Measurements from ENCODE around the gene FBLN1.

Gene FBLN1

GRCh38 chr22:45631841-45632238, 129.2 kb downstream of the FBLN1 start:
- in situ Hi-C loops (cut with MboI; ENCODE audit: low sequenced_read_pairs): no loop called here

DNA sequence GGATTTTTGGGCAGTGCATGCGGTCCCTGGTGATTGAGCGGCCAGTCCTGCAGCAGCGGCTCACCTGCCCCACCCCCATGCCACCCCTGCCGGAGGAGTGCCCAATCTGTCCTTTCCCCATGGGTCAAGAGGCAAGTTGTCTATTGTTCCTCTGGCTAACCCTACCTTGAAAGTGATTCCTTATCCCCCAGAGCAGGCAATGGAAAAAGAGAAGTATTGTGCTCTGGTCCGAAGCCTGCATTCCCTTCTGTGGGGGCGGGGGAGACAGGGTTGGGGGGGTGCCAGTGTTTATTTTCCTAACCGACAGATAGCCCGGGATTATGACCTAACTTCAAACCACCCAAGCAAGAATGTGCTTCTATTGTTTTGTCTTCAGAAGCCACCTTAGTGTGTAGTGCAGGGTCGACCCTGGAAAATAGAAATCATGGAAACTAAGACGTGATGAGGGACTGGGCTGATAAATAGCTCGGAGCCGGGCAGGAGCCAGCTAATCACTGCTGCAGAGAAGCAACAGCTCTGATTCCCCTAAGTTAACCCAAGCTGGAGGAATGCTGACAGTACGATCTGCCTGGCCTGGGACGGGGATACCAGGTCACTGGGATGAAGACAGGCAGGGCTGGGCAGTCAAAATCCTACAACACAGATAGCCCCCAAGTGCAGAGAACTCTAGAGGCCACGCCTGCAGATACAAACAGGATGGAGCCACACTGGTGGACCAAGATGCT, 130.3 kb downstream of the FBLN1 start:
- in situ Hi-C loops (cut with MboI; ENCODE audit: low sequenced_read_pairs): no loop called here

DNA sequence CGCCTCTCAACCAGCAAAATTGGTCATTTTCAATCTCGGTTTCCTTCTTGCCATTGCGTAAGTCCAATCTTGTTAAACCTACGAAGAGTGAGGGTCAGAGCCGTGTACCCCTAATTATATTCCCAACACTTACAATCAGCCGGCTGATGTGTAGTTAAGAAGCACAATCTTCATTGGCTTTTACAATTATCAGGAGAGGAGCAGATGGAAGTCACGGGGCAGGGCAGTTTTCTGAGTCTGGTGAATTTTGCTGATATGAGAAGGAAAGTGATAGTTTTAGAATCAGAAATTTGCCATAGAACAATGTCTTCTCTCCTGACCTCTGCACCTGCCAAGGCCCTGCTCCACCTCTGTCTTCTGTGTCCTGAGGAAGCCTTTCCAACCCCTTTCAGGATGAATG, 134.0 kb downstream of the FBLN1 start:
- in situ Hi-C loops (cut with MboI; ENCODE audit: low sequenced_read_pairs): no loop called here

DNA sequence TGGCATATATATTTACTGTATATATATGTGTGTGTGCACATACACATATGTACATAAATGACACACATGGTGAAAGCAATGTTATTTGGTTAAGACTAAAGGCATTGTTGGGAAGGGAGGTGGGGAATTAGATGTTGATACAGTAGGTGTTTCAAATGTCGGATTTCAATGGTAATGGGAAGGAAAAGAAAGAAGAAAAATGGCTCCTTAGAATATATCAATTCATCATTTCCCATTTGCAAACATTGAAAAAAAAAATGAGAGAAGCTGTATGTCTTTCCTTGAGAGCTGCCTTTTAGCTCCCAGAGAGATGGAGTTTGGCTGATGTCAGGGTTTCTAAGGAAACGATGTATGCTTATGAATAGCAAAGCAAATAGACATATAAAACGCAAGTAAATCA, 135.5 kb downstream of the FBLN1 start:
- in situ Hi-C loops (cut with MboI; ENCODE audit: low sequenced_read_pairs): no loop called here

- in situ Hi-C loops (cut with MboI; ENCODE audit: low sequenced_read_pairs): no loop called here
Measured at GRCh38 chr22:45638834-45639746, 136.4 kb downstream of the FBLN1 start.

DNA sequence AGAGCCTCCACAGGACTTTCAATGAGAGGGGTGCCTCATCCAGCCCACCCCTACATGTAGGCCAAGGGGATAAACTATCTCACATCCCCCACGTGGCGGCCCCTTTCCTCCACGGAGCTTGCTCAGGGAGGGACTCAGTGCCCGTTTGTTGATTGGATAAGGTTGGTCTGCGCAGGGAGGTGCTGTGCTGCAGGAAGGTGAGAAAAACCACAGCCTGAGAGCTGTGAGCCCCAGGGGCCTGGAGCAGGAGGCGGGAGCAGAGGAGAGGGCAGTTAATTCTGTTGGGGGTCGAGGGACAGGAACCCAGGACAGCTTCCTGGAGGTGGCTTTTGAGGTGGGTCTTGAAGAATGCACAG, 137.0 kb downstream of the FBLN1 start:
- in situ Hi-C loops (cut with MboI; ENCODE audit: low sequenced_read_pairs): no loop called here

DNA sequence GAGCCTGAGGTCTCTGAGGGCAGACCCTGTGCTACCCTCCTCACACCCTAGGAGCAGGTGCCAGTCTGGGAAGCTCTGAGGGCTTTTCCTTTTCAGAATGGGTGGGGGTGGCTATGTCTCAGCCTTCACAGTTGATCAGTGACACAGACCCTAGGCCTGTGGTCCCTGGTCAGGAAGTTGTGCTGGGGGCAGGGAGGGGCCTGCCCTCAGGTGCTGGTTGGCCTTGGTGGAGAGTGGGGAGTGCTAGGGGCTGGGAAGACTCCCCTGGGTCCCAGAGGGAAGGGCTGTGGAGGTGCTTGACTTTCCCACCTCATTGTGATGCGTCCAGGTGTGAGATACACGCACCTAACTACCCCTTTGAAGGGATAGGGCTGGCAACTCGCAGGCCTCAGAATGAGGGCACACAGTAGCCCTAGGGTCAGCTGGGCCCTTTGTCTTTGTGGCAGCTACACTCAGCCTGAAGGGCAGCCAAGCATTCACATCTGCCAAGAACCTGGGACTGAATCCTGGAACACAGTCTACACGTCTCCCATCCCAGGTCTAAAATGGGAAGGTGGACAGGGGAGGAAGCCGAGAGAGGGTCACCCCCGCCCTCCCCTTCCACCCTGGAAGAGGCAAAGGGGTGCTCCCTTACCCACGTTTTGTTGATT, 137.7 kb downstream of the FBLN1 start:
- in situ Hi-C loops (cut with MboI; ENCODE audit: low sequenced_read_pairs): no loop called here

DNA sequence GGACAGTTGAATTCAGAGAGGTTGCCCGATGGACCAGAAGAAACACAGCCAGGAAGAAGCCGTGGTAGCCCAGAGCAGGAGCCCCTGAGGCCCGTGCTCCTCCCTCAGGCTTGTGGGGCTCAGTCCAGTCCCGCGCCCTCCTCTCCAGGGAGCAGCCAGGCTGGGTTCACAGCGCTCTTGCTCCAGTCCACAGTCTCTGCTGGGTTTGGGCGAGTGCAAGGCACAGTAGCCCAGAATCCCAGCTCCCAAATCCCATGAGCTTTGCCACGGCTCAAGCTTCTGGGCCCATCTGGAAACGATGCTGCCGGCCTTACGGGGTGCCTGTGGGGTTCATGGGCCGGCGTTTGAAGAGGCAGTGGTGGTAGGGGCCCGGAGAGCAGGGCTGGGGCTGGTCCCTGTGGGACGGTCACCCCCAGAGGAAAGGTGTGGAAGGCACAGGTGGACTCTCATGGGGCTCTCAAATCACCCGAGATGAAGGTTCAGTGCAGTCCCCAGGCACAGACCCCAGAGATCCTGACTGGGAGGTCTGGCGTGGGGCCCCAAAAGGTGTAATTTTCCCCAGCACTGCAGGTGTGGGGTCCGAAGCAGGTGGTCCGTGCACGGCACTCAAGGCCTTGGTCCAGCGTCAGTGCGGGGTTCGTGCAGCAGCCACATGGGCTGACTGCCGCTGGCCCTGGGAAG, 138.4 kb downstream of the FBLN1 start:
- in situ Hi-C loops (cut with MboI; ENCODE audit: low sequenced_read_pairs): no loop called here

GRCh38 chr22:45642986-45643385, 140.3 kb downstream of the FBLN1 start:
- in situ Hi-C loops (cut with MboI; ENCODE audit: low sequenced_read_pairs): no loop called here

GRCh38 chr22:45644714-45645113, 142.0 kb downstream of the FBLN1 start:
- in situ Hi-C loops (cut with MboI; ENCODE audit: low sequenced_read_pairs): no loop called here

GRCh38 chr22:45645150-45645525, 142.5 kb downstream of the FBLN1 start:
- in situ Hi-C loops (cut with MboI; ENCODE audit: low sequenced_read_pairs): no loop called here

DNA sequence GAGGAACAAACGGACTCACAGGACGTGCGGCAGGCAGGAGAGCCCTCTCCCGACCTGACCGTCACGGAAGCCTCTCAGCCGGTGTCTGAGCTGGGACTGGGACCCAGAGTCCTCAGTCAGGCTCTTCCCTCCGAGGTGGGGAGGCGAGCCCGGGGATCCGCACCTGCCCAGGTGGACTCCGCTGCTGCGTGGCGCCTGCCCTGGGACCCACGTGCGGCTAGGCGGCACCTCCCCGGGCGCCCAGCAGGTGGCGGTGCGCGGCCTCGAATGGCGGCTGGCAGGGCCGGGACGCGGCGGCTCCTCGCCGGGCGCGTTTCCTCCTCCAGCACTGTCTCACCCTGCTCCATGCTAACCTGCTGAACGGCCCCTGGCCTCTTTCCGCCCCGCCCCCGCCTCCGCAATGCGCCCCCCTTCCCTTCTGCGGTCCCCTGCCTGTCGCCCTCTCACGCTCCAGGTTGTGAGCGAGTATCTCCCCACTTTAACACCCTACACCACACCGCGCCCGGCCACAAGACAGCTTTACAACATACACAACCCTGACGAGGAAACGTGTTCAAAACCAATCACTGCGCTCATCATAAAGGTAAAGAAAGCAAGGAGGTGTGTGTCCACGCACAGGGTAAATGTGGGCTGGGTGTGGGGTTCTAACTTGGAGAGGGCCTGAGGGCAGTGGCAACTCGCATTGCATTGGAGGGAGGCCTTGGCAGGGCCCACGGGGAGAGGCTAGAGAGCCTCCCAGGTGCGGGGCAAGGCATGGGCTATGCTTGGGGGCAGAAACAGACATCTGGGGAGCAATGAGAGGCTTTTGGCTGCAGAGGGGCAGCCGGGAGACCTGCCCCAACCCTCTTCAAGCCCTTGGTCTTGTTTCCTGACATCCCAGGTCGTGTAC, 143.1 kb downstream of the FBLN1 start:
- in situ Hi-C loops (cut with MboI; ENCODE audit: low sequenced_read_pairs): no loop called here

DNA sequence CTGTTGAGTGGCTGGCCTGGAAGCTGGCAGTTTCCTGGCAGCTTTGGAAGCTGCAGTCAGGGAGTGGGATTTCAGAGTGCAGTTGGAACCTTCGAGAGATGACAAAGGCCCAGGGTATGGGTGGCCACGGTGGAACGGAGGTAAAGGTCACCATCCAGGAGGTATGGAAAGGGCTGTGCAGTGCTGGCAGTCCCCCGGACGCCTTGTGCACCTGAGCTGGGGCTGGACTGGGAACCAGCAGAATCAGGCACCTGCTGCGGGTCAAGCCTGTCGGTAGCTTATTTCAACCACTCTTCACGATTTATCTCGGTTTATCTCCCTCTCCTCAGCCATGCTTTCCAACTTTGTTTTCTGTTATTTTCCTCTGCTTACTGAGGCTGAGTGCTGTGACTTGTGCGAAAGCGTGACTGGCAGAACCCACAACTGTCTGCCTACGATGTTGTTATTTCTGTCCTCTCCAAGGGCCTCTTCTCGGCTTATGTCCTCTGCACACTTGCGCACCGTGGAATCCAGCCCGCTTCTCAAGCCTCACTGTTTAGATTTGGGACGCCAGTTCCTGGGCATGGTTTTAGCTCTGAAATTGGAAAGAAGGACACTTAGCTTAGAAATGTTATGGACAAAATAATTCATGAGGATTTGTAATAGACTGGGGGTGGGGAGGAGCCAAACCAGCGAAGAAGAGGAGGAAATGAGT, 145.0 kb downstream of the FBLN1 start:
- in situ Hi-C loops (cut with MboI; ENCODE audit: low sequenced_read_pairs): no loop called here

DNA sequence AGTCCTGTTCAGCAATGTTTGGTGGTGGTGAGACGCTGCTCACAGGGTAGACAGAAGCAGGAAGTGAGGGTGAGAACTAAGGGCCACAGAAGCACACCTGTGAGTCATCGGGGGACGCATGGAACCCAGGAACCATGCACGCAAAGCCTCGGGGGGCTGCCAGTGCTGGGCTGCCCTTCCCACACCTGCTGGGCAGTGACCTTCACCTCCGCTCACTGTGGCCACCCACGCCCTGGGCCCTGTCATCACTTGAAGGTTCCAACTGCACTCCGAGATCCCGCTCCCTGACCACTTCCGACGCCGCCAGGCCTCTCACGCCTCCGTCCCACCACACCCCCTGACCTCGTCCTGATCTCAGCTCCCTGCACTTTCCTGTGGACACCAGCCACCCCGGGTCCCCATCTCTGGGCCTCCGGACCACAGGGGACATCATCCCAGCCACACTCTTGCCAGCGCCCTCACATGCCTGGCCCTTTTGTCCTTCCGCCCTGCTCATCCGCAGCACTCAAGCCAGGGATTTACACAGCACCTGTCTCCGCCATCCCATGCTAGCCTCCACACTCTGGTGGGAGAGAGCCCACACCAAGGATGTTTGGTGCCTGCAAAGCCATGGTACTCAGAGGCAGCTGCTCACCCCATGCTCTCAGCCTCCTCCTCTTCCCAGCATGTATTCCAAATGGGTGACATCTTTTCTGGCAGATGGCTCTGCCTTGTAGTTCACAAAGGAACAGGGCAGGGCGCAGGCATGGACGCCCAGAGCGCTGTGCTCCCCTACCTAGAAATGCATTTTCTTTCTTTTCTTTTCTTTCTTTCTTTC, 145.8 kb downstream of the FBLN1 start:
- in situ Hi-C loops (cut with MboI; ENCODE audit: low sequenced_read_pairs): no loop called here

- in situ Hi-C loops (cut with MboI; ENCODE audit: low sequenced_read_pairs): no loop called here
Measured at GRCh38 chr22:45649809-45650208, 147.1 kb downstream of the FBLN1 start.

- in situ Hi-C loops (cut with MboI; ENCODE audit: low sequenced_read_pairs): no loop called here
Measured at GRCh38 chr22:45650721-45651120, 148.0 kb downstream of the FBLN1 start.
